HEK293 (cell line): ENCODE measurements around the gene B3GALT5.

Experiments used
- CTCF ChIA-PET: fragments of 350-600 bp; formaldehyde crosslinking; extraction: SDS; loops from one replicate; lab custom pipeline; 2021; ENCODE audit warnings: antibody characterized with exemption; lab: Yijun Ruan, JAX
- POLR2A ChIA-PET: fragments of 300-600 bp; formaldehyde crosslinking; extraction: SDS; loops from one replicate; lab custom pipeline; 2020; ENCODE audit warnings: antibody characterized with exemption, inconsistent platforms; lab: Yijun Ruan, JAX
- H3K27ac ChIP-seq: fragments of 200-500 bp; sonication (Bioruptor generic); 2 replicates; pipeline ENCODE4 v1.5.1; 2014; ENCODE audit warnings: low read depth, low read length, control low read depth, inconsistent platforms; ENCODE audit errors: extremely low read depth
- H3K36me3 ChIP-seq, 2 experiments: fragments of 200-500 bp in 1 of 2; sonication (Bioruptor generic) in 1 of 2; 1 replicate in 1 of 2; 2 replicates in 1 of 2; pipeline ENCODE4 v1.5.1; 2014 to 2017; ENCODE audit warnings: inconsistent platforms in 2 of 2, low read length in 2 of 2; ENCODE audit not compliant: control insufficient read depth in 2 of 2, insufficient read depth in 1 of 2
- H3K4me1 ChIP-seq: fragments of 200-500 bp; sonication (Bioruptor generic); 2 replicates; pipeline ENCODE4 v1.5.1; 2014; ENCODE audit warnings: mild to moderate bottlenecking, low read length, inconsistent platforms; ENCODE audit not compliant: control insufficient read depth, insufficient read depth
- H3K4me3 ChIP-seq: 2 replicates; pipeline ENCODE4 v1.5.1; 2011; ENCODE audit warnings: low read depth, mild to moderate bottlenecking, control low read depth, low read length, moderate library complexity
- H3K9me3 ChIP-seq: fragments of 200-500 bp; sonication (Bioruptor generic); 2 replicates; pipeline ENCODE4 v1.5.1; 2014; ENCODE audit warnings: low read depth, low read length, inconsistent platforms; ENCODE audit not compliant: control insufficient read depth, insufficient read depth
- GFI1B ChIP-seq: fragments of 450-650 bp; formaldehyde crosslinking; IDR thresholded peaks from 2 replicates; pipeline ENCODE4 v1.5.1; 2016; ENCODE audit warnings: missing biosample characterization, missing genetic modification characterization
- GLIS1 ChIP-seq: fragments of 450-650 bp; formaldehyde crosslinking; IDR thresholded peaks from 2 replicates; pipeline ENCODE4 v1.5.1; 2016; ENCODE audit warnings: missing biosample characterization, missing genetic modification characterization
- KLF9 ChIP-seq: fragments of 450-650 bp; formaldehyde crosslinking; IDR thresholded peaks from 2 replicates; pipeline ENCODE4 v1.5.1; 2016; ENCODE audit warnings: missing biosample characterization, missing genetic modification characterization, low read depth
- OSR2 ChIP-seq: fragments of 450-650 bp; formaldehyde crosslinking; IDR thresholded peaks from 2 replicates; pipeline ENCODE4 v1.5.1; 2016; ENCODE audit warnings: missing biosample characterization, missing genetic modification characterization
- SETDB1 ChIP-seq: IDR thresholded peaks from one replicate; pipeline ENCODE4 v1.6.1; 2017; ENCODE audit warnings: mild to moderate bottlenecking, low read length, moderate library complexity, mixed read lengths; ENCODE audit not compliant: insufficient read length
- ZFP69B ChIP-seq: fragments of 450-650 bp; formaldehyde crosslinking; IDR thresholded peaks from 2 replicates; pipeline ENCODE4 v1.5.1; 2016; ENCODE audit warnings: missing biosample characterization, missing genetic modification characterization
- ZNF114 ChIP-seq: fragments of 450-650 bp; formaldehyde crosslinking; IDR thresholded peaks from 2 replicates; pipeline ENCODE4 v1.5.0; 2017; ENCODE audit warnings: missing biosample characterization, missing genetic modification characterization
- ZNF184 ChIP-seq: fragments of 450-650 bp; IDR thresholded peaks from 2 replicates; pipeline ENCODE4 v1.5.1; 2018; ENCODE audit warnings: missing biosample characterization, mild to moderate bottlenecking, missing genetic modification characterization
- ZNF311 ChIP-seq: fragments of 450-650 bp; formaldehyde crosslinking; IDR thresholded peaks from 2 replicates; pipeline ENCODE4 v1.5.1; 2017; ENCODE audit warnings: missing biosample characterization, missing genetic modification characterization, borderline replicate concordance
- ZNF37A ChIP-seq: fragments of 450-650 bp; IDR thresholded peaks from 2 replicates; pipeline ENCODE4 v1.5.1; 2018; ENCODE audit warnings: missing biosample characterization, missing genetic modification characterization
- ZNF529 ChIP-seq: fragments of 450-650 bp; formaldehyde crosslinking; IDR thresholded peaks from 2 replicates; pipeline ENCODE4 v1.5.1; 2017; ENCODE audit warnings: missing genetic modification characterization, missing biosample characterization; ENCODE audit not compliant: insufficient replicate concordance
- ZNF549 ChIP-seq: fragments of 450-650 bp; IDR thresholded peaks from 2 replicates; pipeline ENCODE4 v1.5.1; 2018; ENCODE audit warnings: missing biosample characterization, missing genetic modification characterization, mild to moderate bottlenecking, inconsistent platforms, moderate library complexity
- ZNF624 ChIP-seq: fragments of 450-650 bp; formaldehyde crosslinking; IDR thresholded peaks from 2 replicates; pipeline ENCODE4 v1.5.1; 2017; ENCODE audit warnings: missing biosample characterization, missing genetic modification characterization
- ZNF670 ChIP-seq: fragments of 450-650 bp; formaldehyde crosslinking; IDR thresholded peaks from 2 replicates; pipeline ENCODE4 v1.5.1; 2016; ENCODE audit warnings: missing biosample characterization, missing genetic modification characterization, low read depth
- ZNF701 ChIP-seq: fragments of 450-650 bp; formaldehyde crosslinking; IDR thresholded peaks from 2 replicates; pipeline ENCODE4 v1.5.1; 2016; ENCODE audit warnings: missing biosample characterization, missing genetic modification characterization
- ZNF791 ChIP-seq: fragments of 450-650 bp; formaldehyde crosslinking; IDR thresholded peaks from 2 replicates; pipeline ENCODE4 v1.5.1; 2016; ENCODE audit warnings: missing biosample characterization, missing genetic modification characterization
- TF ChIP-seq, protein P1 (sequence below): fragments of 450-650 bp; formaldehyde crosslinking; IDR thresholded peaks from 2 replicates; pipeline ENCODE4 v1.5.1; 2016; ENCODE audit warnings: missing biosample characterization, missing genetic modification characterization, borderline replicate concordance
- TF ChIP-seq, protein P2 (sequence below): fragments of 450-650 bp; formaldehyde crosslinking; IDR thresholded peaks from 2 replicates; pipeline ENCODE4 v1.5.1; 2016; ENCODE audit warnings: missing biosample characterization, missing genetic modification characterization
- TF ChIP-seq, protein P3 (sequence below): fragments of 450-650 bp; formaldehyde crosslinking; IDR thresholded peaks from 2 replicates; pipeline ENCODE4 v1.5.1; 2016; ENCODE audit warnings: missing biosample characterization, missing genetic modification characterization
- TF ChIP-seq, protein P4 (sequence below): fragments of 450-650 bp; formaldehyde crosslinking; IDR thresholded peaks from 2 replicates; pipeline ENCODE4 v1.5.1; 2017; ENCODE audit warnings: missing biosample characterization, missing genetic modification characterization

Gene B3GALT5

DNA sequence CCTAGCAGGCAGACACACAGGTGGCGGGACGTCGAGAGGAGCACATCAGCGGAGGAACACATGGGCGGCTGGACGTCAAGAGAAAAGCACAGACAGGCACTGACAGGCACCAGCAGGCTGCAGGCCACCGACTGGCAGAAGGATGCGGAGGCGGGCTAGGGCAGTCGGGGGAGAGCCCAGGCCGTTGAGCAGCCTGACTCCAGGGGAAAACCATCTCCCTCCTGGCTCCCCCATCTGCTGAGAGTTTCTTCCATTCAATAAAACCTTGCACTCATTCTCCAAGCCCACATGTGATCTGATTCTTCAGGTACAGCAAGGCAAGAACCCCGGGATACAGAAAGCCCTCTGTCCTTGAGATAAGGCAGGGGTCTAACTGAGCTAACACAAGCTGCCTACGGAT, 25.5 kb downstream of the B3GALT5 start (continued):
- TF ChIP-seq, protein P1, sequence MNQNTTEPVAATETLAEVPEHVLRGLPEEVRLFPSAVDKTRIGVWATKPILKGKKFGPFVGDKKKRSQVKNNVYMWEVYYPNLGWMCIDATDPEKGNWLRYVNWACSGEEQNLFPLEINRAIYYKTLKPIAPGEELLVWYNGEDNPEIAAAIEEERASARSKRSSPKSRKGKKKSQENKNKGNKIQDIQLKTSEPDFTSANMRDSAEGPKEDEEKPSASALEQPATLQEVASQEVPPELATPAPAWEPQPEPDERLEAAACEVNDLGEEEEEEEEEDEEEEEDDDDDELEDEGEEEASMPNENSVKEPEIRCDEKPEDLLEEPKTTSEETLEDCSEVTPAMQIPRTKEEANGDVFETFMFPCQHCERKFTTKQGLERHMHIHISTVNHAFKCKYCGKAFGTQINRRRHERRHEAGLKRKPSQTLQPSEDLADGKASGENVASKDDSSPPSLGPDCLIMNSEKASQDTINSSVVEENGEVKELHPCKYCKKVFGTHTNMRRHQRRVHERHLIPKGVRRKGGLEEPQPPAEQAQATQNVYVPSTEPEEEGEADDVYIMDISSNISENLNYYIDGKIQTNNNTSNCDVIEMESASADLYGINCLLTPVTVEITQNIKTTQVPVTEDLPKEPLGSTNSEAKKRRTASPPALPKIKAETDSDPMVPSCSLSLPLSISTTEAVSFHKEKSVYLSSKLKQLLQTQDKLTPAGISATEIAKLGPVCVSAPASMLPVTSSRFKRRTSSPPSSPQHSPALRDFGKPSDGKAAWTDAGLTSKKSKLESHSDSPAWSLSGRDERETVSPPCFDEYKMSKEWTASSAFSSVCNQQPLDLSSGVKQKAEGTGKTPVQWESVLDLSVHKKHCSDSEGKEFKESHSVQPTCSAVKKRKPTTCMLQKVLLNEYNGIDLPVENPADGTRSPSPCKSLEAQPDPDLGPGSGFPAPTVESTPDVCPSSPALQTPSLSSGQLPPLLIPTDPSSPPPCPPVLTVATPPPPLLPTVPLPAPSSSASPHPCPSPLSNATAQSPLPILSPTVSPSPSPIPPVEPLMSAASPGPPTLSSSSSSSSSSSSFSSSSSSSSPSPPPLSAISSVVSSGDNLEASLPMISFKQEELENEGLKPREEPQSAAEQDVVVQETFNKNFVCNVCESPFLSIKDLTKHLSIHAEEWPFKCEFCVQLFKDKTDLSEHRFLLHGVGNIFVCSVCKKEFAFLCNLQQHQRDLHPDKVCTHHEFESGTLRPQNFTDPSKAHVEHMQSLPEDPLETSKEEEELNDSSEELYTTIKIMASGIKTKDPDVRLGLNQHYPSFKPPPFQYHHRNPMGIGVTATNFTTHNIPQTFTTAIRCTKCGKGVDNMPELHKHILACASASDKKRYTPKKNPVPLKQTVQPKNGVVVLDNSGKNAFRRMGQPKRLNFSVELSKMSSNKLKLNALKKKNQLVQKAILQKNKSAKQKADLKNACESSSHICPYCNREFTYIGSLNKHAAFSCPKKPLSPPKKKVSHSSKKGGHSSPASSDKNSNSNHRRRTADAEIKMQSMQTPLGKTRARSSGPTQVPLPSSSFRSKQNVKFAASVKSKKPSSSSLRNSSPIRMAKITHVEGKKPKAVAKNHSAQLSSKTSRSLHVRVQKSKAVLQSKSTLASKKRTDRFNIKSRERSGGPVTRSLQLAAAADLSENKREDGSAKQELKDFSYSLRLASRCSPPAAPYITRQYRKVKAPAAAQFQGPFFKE (tag by site-specific recombination): no peak

DNA sequence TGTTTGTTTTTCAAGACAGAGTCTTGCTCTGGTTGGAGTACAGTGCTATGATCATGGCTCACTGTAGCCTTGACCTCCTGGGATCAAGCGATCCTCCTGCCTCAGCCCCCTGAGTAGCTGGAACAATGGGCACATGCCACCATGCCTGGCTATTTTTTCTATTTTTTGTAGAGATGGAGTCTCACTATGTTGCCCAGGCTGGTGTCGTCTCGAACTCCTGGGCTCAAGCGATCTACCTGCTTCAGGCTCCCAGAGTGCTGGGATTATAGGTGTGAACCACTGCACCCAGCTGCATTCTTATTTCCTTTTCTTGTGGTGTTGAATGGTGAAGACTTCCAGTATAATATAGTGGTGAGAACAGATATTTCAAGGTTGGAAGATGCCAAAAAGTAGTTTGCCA, 28.0 kb downstream of the B3GALT5 start:
- no peak overlapping the region for H3K27ac ChIP-seq
- no peaks in the 10 kb centered on the region for H3K9me3 ChIP-seq
- no peak overlapping the region for H3K4me3 ChIP-seq
- CTCF ChIA-PET: interaction anchor here (1.9 kb wide), 1 partner anchor 9 kb away, joined by 4 read pairs; no protein-coding TSS in a partner anchor
- no peak for TF ChIP-seq ZNF114
- TF ChIP-seq ZNF670 (tag by site-specific recombination): no peak
- no peak for TF ChIP-seq ZFP69B (tag by site-specific recombination)
- no peak for TF ChIP-seq KLF9 (tag by site-specific recombination)
- no peak for TF ChIP-seq ZNF549 (tag by site-specific recombination)
- TF ChIP-seq ZNF184 (tag by site-specific recombination): no peak
- no peak for TF ChIP-seq ZNF701 (tag by site-specific recombination)
- no peak for TF ChIP-seq ZNF624 (tag by site-specific recombination)
- TF ChIP-seq, protein P2, sequence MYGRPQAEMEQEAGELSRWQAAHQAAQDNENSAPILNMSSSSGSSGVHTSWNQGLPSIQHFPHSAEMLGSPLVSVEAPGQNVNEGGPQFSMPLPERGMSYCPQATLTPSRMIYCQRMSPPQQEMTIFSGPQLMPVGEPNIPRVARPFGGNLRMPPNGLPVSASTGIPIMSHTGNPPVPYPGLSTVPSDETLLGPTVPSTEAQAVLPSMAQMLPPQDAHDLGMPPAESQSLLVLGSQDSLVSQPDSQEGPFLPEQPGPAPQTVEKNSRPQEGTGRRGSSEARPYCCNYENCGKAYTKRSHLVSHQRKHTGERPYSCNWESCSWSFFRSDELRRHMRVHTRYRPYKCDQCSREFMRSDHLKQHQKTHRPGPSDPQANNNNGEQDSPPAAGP (tag by site-specific recombination): no peak
- TF ChIP-seq GLIS1: no peak
- no peak for TF ChIP-seq ZNF529 (tag by site-specific recombination)
- no peak for TF ChIP-seq GFI1B (tag by site-specific recombination)
- TF ChIP-seq ZNF311 (tag by site-specific recombination): no peak
- TF ChIP-seq, protein P3, sequence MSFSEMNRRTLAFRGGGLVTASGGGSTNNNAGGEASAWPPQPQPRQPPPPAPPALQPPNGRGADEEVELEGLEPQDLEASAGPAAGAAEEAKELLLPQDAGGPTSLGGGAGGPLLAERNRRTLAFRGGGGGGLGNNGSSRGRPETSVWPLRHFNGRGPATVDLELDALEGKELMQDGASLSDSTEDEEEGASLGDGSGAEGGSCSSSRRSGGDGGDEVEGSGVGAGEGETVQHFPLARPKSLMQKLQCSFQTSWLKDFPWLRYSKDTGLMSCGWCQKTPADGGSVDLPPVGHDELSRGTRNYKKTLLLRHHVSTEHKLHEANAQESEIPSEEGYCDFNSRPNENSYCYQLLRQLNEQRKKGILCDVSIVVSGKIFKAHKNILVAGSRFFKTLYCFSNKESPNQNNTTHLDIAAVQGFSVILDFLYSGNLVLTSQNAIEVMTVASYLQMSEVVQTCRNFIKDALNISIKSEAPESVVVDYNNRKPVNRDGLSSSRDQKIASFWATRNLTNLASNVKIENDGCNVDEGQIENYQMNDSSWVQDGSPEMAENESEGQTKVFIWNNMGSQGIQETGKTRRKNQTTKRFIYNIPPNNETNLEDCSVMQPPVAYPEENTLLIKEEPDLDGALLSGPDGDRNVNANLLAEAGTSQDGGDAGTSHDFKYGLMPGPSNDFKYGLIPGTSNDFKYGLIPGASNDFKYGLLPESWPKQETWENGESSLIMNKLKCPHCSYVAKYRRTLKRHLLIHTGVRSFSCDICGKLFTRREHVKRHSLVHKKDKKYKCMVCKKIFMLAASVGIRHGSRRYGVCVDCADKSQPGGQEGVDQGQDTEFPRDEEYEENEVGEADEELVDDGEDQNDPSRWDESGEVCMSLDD: no peak
- TF ChIP-seq, protein P4, sequence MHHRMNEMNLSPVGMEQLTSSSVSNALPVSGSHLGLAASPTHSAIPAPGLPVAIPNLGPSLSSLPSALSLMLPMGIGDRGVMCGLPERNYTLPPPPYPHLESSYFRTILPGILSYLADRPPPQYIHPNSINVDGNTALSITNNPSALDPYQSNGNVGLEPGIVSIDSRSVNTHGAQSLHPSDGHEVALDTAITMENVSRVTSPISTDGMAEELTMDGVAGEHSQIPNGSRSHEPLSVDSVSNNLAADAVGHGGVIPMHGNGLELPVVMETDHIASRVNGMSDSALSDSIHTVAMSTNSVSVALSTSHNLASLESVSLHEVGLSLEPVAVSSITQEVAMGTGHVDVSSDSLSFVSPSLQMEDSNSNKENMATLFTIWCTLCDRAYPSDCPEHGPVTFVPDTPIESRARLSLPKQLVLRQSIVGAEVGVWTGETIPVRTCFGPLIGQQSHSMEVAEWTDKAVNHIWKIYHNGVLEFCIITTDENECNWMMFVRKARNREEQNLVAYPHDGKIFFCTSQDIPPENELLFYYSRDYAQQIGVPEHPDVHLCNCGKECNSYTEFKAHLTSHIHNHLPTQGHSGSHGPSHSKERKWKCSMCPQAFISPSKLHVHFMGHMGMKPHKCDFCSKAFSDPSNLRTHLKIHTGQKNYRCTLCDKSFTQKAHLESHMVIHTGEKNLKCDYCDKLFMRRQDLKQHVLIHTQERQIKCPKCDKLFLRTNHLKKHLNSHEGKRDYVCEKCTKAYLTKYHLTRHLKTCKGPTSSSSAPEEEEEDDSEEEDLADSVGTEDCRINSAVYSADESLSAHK (tag by site-specific recombination): no peak
- no peak for TF ChIP-seq SETDB1
- TF ChIP-seq ZNF791 (tag by site-specific recombination): no peak
- no peak for TF ChIP-seq ZNF37A (tag by site-specific recombination)
- no peak for TF ChIP-seq OSR2
- no peaks in the 10 kb centered on the region for H3K4me1 ChIP-seq
- no peaks in the 10 kb centered on the region for H3K36me3 ChIP-seq
- POLR2A ChIA-PET: no interaction called here
